ENCODE data around the gene PLXNA4.

PLXNA4 gene

GRCh38 chr7:132504852-132505251, 71.4 kb downstream of the PLXNA4 start:
- no peak overlapping the region for H3K4me2 ChIP-seq (ENCODE audit: low read length)
- H3K4me1 ChIP-seq (ENCODE audit: insufficient read depth, low read length, severe bottlenecking), result no peaks in the 10 kb centered on the region

DNA sequence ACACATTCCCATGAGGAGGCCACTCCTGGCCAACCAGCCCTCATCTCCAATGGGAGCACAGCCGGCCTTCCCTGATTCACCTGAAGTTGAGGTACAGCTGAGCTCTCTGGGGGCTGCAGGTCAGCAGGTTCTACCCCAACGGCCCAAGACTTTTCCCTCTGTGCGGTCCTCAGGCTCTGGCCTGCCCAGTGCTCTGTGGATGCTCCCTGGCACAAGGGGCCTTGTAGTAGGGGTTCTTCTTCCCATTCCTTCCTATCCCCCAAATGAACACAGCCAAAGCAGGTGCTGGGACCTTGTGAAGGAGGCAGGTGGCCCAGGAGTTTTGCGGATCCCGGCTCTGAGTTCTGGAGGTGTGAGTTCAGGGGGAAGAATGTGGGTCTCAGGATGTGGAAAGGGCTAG, 72.2 kb downstream of the PLXNA4 start:
- Histone ChIP-seq H2AFZ (ENCODE audit: low read length) (no peak overlapping the region), H4K20me1 (ENCODE audit: insufficient read depth, low read length) (no peaks in the 10 kb centered on the region), H3K9me2 (ENCODE audit: low read depth, low read length) (no peaks in the 10 kb centered on the region), H3K9me3 (ENCODE audit: low read length) (no peaks in the 10 kb centered on the region), H3F3A (ENCODE audit: insufficient read depth, low read length) (no peaks in the 10 kb centered on the region), H3K4me1 (ENCODE audit: insufficient read depth, low read length, severe bottlenecking) (no peaks in the 10 kb centered on the region), H3K79me2 (ENCODE audit: insufficient read depth, low read length) (no peaks in the 10 kb centered on the region), H3K36me3 (ENCODE audit: insufficient read depth, low read length) (no peaks in the 10 kb centered on the region), H3K27ac (ENCODE audit: low read depth, low read length, poor library complexity, severe bottlenecking) (no peak overlapping the region), H3K9ac (ENCODE audit: low read length) (no peak overlapping the region), H3K27me3 (ENCODE audit: insufficient read depth, low read length) (no peaks in the 10 kb centered on the region; the same call in 1 of the 2 replicates), H3K4me3 (ENCODE audit: low read depth, low read length, poor library complexity, severe bottlenecking) (no peak overlapping the region), H3K4me2 (ENCODE audit: low read length) (no peak overlapping the region)
- TF ChIP-seq, protein P1, sequence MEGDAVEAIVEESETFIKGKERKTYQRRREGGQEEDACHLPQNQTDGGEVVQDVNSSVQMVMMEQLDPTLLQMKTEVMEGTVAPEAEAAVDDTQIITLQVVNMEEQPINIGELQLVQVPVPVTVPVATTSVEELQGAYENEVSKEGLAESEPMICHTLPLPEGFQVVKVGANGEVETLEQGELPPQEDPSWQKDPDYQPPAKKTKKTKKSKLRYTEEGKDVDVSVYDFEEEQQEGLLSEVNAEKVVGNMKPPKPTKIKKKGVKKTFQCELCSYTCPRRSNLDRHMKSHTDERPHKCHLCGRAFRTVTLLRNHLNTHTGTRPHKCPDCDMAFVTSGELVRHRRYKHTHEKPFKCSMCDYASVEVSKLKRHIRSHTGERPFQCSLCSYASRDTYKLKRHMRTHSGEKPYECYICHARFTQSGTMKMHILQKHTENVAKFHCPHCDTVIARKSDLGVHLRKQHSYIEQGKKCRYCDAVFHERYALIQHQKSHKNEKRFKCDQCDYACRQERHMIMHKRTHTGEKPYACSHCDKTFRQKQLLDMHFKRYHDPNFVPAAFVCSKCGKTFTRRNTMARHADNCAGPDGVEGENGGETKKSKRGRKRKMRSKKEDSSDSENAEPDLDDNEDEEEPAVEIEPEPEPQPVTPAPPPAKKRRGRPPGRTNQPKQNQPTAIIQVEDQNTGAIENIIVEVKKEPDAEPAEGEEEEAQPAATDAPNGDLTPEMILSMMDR (IDR thresholded peaks at IDR 0.05; ENCODE audit: low read length), result no peak

More at GRCh38 chr7:132504852-132505251, 71.4 kb downstream of the PLXNA4 start:
- Histone ChIP-seq H4K20me1 (ENCODE audit: insufficient read depth, low read length) (no peaks in the 10 kb centered on the region), H2AFZ (ENCODE audit: low read length) (no peak overlapping the region), H3F3A (ENCODE audit: insufficient read depth, low read length) (no peaks in the 10 kb centered on the region), H3K27me3 (ENCODE audit: insufficient read depth, low read length) (no peaks in the 10 kb centered on the region; the same call in 1 of the 2 replicates), H3K9me3 (ENCODE audit: low read length) (no peaks in the 10 kb centered on the region), H3K9me2 (ENCODE audit: low read depth, low read length) (no peaks in the 10 kb centered on the region), H3K4me3 (ENCODE audit: low read depth, low read length, poor library complexity, severe bottlenecking) (no peak overlapping the region), H3K79me2 (ENCODE audit: insufficient read depth, low read length) (no peaks in the 10 kb centered on the region), H3K9ac (ENCODE audit: low read length) (no peak overlapping the region), H3K36me3 (ENCODE audit: insufficient read depth, low read length) (no peaks in the 10 kb centered on the region), H3K27ac (ENCODE audit: low read depth, low read length, poor library complexity, severe bottlenecking) (no peak overlapping the region)
- TF ChIP-seq EZH2 (IDR thresholded peaks at IDR 0.05; ENCODE audit: borderline replicate concordance, low read length), result no peak
- TF ChIP-seq, protein P1 (IDR thresholded peaks at IDR 0.05; ENCODE audit: low read length), result no peak

DNA sequence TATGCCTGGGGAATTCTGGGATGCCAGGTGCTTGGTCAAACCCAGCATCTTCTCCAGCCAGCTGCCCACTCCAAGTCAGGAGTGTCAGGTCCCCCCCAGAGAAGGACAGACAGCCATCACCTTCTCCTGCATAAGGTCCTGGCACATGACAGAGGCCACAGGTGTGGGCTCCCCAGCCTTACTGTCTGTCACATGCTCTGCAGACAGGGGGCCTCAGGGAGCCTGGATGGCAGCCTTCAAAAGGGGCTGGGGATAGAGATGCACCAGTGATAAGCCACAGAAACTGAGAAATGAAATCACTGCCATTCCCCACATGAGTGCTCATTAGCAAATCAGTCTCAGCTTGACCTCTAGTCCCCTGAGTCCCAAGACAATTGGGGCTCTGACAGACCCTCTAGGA, 72.9 kb downstream of the PLXNA4 start:
- TF ChIP-seq, protein P1 (IDR thresholded peaks at IDR 0.05; ENCODE audit: low read length), result no peak
- TF ChIP-seq EZH2 (IDR thresholded peaks at IDR 0.05; ENCODE audit: borderline replicate concordance, low read length), result no peak
- Histone ChIP-seq H3F3A (ENCODE audit: insufficient read depth, low read length) (no peaks in the 10 kb centered on the region), H3K4me3 (ENCODE audit: low read depth, low read length, poor library complexity, severe bottlenecking) (no peak overlapping the region), H3K79me2 (ENCODE audit: insufficient read depth, low read length) (no peaks in the 10 kb centered on the region), H2AFZ (ENCODE audit: low read length) (no peak overlapping the region), H3K27me3 (ENCODE audit: insufficient read depth, low read length) (no peaks in the 10 kb centered on the region; the same call in 1 of the 2 replicates), H4K20me1 (ENCODE audit: insufficient read depth, low read length) (no peaks in the 10 kb centered on the region), H3K4me1 (ENCODE audit: insufficient read depth, low read length, severe bottlenecking) (no peaks in the 10 kb centered on the region), H3K9me3 (ENCODE audit: low read length) (no peaks in the 10 kb centered on the region), H3K9me2 (ENCODE audit: low read depth, low read length) (no peaks in the 10 kb centered on the region), H3K4me2 (ENCODE audit: low read length) (no peak overlapping the region), H3K9ac (ENCODE audit: low read length) (no peak overlapping the region), H3K27ac (ENCODE audit: low read depth, low read length, poor library complexity, severe bottlenecking) (no peak overlapping the region), H3K36me3 (ENCODE audit: insufficient read depth, low read length) (no peaks in the 10 kb centered on the region)
